Endothelial cell of umbilical vein (primary cell): Measurements from ENCODE around the gene RIPOR3. TPM values are rescaled to one million over a fixed set of nuclear protein-coding genes. Genes with fewer than 3 reads are reported as not detected.

Experiments
- BruUV-seq: library from RNA; stranded (reverse); fragments of 400-500 nt; replicated peaks from 2 replicates; lab custom pipeline; 2021; lab: Mats Ljungman, UMichigan
- CTCF ChIA-PET: fragments of 300-600, 350-600 bp; sonication (Branson Sonifier 250); formaldehyde crosslinking; loops from one replicate; lab custom pipeline; 2021; ENCODE audit warnings: antibody characterized with exemption, inconsistent platforms; lab: Charles Lee
- POLR2A ChIA-PET: fragments of 300-600, 350-600 bp; sonication (Branson Sonifier 250); formaldehyde crosslinking; loops from one replicate; lab custom pipeline; 2021; ENCODE audit warnings: antibody characterized with exemption, inconsistent platforms; lab: Charles Lee
- DNase-seq: peaks from one replicate; pipeline ENCODE4 v3.0.0-alpha.2; 2011; ENCODE audit warnings: low read depth, low spot score
- FAIRE-seq: peaks from 2 replicates; lab custom pipeline; 2011; peaks lifted over from hg19 to GRCh38; lab: Jason Lieb, UNC
- H2AFZ ChIP-seq: 2 replicates; pipeline ENCODE4 v1.6.0; 2012; ENCODE audit warnings: low read depth, low read length, control low read depth, inconsistent platforms
- H3K27ac ChIP-seq: 2 replicates; pipeline ENCODE4 v1.5.1; 2011; ENCODE audit warnings: low read depth, mild to moderate bottlenecking, control low read depth, low read length, moderate library complexity; ENCODE audit not compliant: insufficient read depth
- H3K27me3 ChIP-seq, 2 experiments: 2 replicates each; pipeline versions ENCODE4 v1.6.0 to v1.6.1; 2011; ENCODE audit warnings: low read length in 2 of 2, mixed read lengths in 1 of 2; ENCODE audit not compliant: control insufficient read depth in 2 of 2, insufficient read depth in 2 of 2
- H3K36me3 ChIP-seq, 2 experiments: 2 replicates in 1 of 2; 3 replicates in 1 of 2; pipeline ENCODE4 v1.5.1; 2011; ENCODE audit warnings: low read length in 2 of 2, mild to moderate bottlenecking in 1 of 2, moderate library complexity in 1 of 2; ENCODE audit not compliant: control insufficient read depth in 2 of 2, insufficient read depth in 2 of 2; ENCODE audit errors: extremely low read depth in 1 of 2
- H3K4me1 ChIP-seq: 3 replicates; pipeline ENCODE4 v1.5.1; 2011; ENCODE audit warnings: mild to moderate bottlenecking, low read length; ENCODE audit not compliant: control insufficient read depth, insufficient read depth; ENCODE audit errors: extremely low read depth
- H3K4me2 ChIP-seq: 2 replicates; pipeline ENCODE4 v1.6.1; 2011; ENCODE audit warnings: low read length, control low read depth, mixed read lengths; ENCODE audit not compliant: insufficient read depth
- H3K4me3 ChIP-seq, 3 experiments: fragments of 200-600 bp in 1 of 3; sonication (generic), shearing (Covaris generic) in 1 of 3; replicated peaks in 1 of 3; 2 replicates each; pipeline ENCODE4 v1.5.1; 2011 to 2016; ENCODE audit warnings: control low read depth in 3 of 3, low read length in 3 of 3, mild to moderate bottlenecking in 2 of 3, inconsistent platforms in 1 of 3, low read depth in 1 of 3, moderate library complexity in 1 of 3; ENCODE audit not compliant: insufficient read depth in 1 of 3
- H3K79me2 ChIP-seq: 2 replicates; pipeline ENCODE4 v1.6.0; 2012; ENCODE audit warnings: low read length, inconsistent platforms; ENCODE audit not compliant: control insufficient read depth, insufficient read depth
- H3K9ac ChIP-seq: replicated peaks from 2 replicates; pipeline ENCODE3; 2011; ENCODE audit warnings: low read length, control low read depth; ENCODE audit not compliant: insufficient read depth; ENCODE audit errors: extremely low read depth
- H3K9me1 ChIP-seq: replicated peaks from 3 replicates; pipeline ENCODE4 v1.6.0; 2011; ENCODE audit warnings: mild to moderate bottlenecking, low read length; ENCODE audit not compliant: control insufficient read depth, insufficient read depth; ENCODE audit errors: extremely low read depth
- H3K9me3 ChIP-seq: replicated peaks from 2 replicates; pipeline ENCODE4 v1.5.1; 2012; ENCODE audit warnings: low read length, inconsistent platforms; ENCODE audit not compliant: control insufficient read depth, insufficient read depth
- H4K20me1 ChIP-seq: replicated peaks from 2 replicates; pipeline ENCODE3; 2011; ENCODE audit warnings: mild to moderate bottlenecking, low read length; ENCODE audit not compliant: control insufficient read depth, insufficient read depth; ENCODE audit errors: extremely low read depth
- EZH2 ChIP-seq: IDR thresholded peaks from 2 replicates; pipeline ENCODE4 v1.6.1; 2012; ENCODE audit warnings: borderline replicate concordance, low read depth, mild to moderate bottlenecking, moderate library complexity, low read length, inconsistent platforms; ENCODE audit not compliant: severe bottlenecking
- FOS ChIP-seq: IDR thresholded peaks from 2 replicates; pipeline ENCODE4 v1.6.1; 2011; ENCODE audit warnings: mild to moderate bottlenecking, low read length, moderate library complexity, borderline replicate concordance; ENCODE audit not compliant: insufficient read depth
- JUN ChIP-seq: IDR thresholded peaks from 2 replicates; pipeline ENCODE4 v1.6.1; 2011; ENCODE audit warnings: borderline replicate concordance, low read depth; ENCODE audit not compliant: insufficient read length, insufficient read depth
- MYC ChIP-seq: IDR thresholded peaks from one replicate; pipeline ENCODE4 v1.6.1; 2011; ENCODE audit warnings: mild to moderate bottlenecking, low read depth, low read length
- POLR2A ChIP-seq: IDR thresholded peaks from 2 replicates; pipeline ENCODE4 v1.6.1; 2012; ENCODE audit warnings: low read depth, mild to moderate bottlenecking, control low read depth, low read length
- POLR2AphosphoS5 ChIP-seq: IDR thresholded peaks from 2 replicates; pipeline ENCODE4 v1.6.1; 2012; ENCODE audit warnings: low read depth, mild to moderate bottlenecking, control low read depth, low read length, moderate library complexity; ENCODE audit not compliant: insufficient read depth
- dilution Hi-C: fragments of 300-500 bp; cut with MboI; formaldehyde crosslinking; loops from one replicate; pipeline ENCODE4 v1.15.0; 2019; ENCODE audit warnings: low sequenced_read_pairs; ENCODE audit not compliant: extremely low pct_ligation_motif_present
- intact Hi-C: fragments of 100-400 bp; cut with micrococcal nuclease; formaldehyde crosslinking; loops from one replicate; pipeline ENCODE4 v1.10.0; 2022
- polyA plus RNA-seq, 4 experiments: library from polyadenylated mRNA; depleted of rRNA in 3 of 4; stranded (reverse) in 3 of 4; unstranded in 1 of 4; fragments of >200 nt; gene quantifications; 2 replicates each; pipeline versions ENCODE4 v1.2.1 to v1.2.3, GENCODE V29; 2011 to 2012; ENCODE audit warnings: missing spikeins in 1 of 4
- total RNA-seq: library from RNA; stranded (reverse); gene quantifications from 2 replicates; pipeline ENCODE4 v1.2.3, GENCODE V29; 2021
- TF ChIP-seq, protein P1 (sequence below), 2 donors: IDR thresholded peaks; 1 replicate in 1 of 2; 2 replicates in 1 of 2; pipeline ENCODE4 v1.5.1; 2011; ENCODE audit warnings: low read length in 2 of 2, mild to moderate bottlenecking in 2 of 2, moderate library complexity in 2 of 2, control low read depth in 1 of 2, inconsistent platforms in 1 of 2, low read depth in 1 of 2; ENCODE audit not compliant: insufficient read depth in 1 of 2; ENCODE audit errors: extremely low read depth in 1 of 2

RIPOR3 gene
- total and polyA plus RNA-seq, 2 donors (not counting 3 experiments of a cell fraction or from before 2014, with no cell fraction given) = not detected

DNA sequence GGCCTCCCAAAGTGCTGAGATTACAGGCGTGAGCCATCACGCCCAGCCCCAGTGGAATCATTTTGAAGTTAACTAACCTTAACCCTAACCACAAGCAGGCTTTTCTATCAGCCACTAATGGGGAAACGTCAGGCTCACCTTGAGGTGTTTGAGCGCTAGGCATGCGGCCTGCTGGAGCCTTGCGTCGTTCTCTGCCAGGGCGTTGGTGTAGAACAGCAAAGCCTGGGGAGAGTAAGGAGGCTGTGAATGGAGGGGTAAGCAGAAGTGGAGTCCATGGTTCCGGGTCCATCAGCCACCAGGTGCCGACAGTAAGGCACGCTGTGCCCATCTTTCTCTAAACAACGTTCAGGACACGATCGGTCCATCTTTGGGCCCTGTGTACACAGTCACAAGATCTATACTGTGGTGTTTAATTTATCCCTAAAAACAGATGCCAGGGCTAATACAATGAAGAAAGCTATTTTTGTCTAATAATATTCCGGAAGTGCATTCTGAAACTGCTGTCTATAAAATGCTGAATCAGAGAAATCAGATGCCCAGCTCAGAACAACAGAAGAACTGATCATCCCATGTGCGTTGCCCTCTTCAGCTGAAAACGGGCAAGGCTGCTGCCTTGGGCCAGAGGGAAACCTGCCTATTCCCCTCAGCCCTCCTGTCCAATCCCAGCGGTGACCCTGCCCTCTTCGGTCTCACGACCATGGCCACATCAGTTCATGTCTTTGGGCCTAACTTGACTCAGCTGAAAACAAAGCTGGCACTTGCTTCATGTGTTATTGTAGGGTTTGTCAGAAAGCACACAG lies 101.6 kb downstream of the RIPOR3 start:
- no peak overlapping the region for H3K4me3 ChIP-seq
- ChIA-PET CTCF (interaction anchor here (0.6 to 2.8 kb wide), 2 partner anchors 9 to 492 kb away, joined by 5 to 16 read pairs; no protein-coding TSS in a partner anchor), POLR2A (no interaction called here)
- no TSS peak for BruUV-seq
- no peak overlapping the region for H3K27ac ChIP-seq
- H4K20me1 ChIP-seq = no peaks in the 10 kb centered on the region
- no peak for DNase-seq
- TF ChIP-seq FOS (no peak), JUN (no peak), MYC (no peak), POLR2AphosphoS5 (no peak), EZH2 (no peak), POLR2A (no peak)
- TF ChIP-seq, protein P1, sequence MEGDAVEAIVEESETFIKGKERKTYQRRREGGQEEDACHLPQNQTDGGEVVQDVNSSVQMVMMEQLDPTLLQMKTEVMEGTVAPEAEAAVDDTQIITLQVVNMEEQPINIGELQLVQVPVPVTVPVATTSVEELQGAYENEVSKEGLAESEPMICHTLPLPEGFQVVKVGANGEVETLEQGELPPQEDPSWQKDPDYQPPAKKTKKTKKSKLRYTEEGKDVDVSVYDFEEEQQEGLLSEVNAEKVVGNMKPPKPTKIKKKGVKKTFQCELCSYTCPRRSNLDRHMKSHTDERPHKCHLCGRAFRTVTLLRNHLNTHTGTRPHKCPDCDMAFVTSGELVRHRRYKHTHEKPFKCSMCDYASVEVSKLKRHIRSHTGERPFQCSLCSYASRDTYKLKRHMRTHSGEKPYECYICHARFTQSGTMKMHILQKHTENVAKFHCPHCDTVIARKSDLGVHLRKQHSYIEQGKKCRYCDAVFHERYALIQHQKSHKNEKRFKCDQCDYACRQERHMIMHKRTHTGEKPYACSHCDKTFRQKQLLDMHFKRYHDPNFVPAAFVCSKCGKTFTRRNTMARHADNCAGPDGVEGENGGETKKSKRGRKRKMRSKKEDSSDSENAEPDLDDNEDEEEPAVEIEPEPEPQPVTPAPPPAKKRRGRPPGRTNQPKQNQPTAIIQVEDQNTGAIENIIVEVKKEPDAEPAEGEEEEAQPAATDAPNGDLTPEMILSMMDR (IDR thresholded peaks at IDR 0.05; ENCODE audit: extremely low read depth in 1 of 2, insufficient read depth in 1 of 2, low read depth in 1 of 2, low read length in 2 of 2) = no peak
- no peak overlapping the region for H3K9ac ChIP-seq
- intact Hi-C loops = loop anchor here (10.0 kb wide), 1 partner anchor 155 kb away; no protein-coding TSS in a partner anchor
- dilution Hi-C loops = no loop called here
- H3K9me3 ChIP-seq = no peaks in the 10 kb centered on the region
- H3K79me2 ChIP-seq = no peaks in the 10 kb centered on the region
- no peak overlapping the region for H2AFZ ChIP-seq
- H3K27me3 ChIP-seq = no peaks in the 10 kb centered on the region
- FAIRE-seq = no peak
- H3K4me1 ChIP-seq = peaks cover 10% of the 10 kb centered on the region
- H3K4me2 ChIP-seq = no peak overlapping the region
- no peaks in the 10 kb centered on the region for H3K9me1 ChIP-seq
- peaks cover 0 to 24% of the 10 kb centered on the region in 2 experiments for H3K36me3 ChIP-seq
